Limb (tissue), 2 donors: ENCODE measurements around the gene TF.

Experiments used
- DNase-seq, 2 donors: peaks; one replicate each; pipeline ENCODE4 v3.0.0-alpha.2; 2016; ENCODE audit errors: extremely low spot score in 2 of 2

Gene TF

DNA sequence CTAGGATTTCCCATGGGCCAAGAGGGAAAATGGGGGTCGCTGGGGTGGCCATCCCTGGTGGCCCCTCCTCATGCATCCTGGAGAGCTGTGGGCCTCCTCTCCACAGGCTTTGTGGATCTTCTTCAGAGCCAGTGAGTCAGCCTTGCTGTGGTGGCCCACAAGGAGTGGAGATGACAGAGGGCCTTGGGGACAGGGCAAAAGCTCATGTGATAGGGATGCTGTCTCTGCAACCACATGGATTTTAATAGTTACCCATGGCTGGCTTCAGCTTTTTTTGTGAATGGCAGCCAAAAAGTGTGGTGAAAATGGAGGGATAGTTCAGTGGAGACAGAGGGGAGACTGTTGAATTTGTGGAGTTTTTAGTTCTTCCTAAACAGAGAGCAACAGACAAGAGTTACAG, 1.2 kb downstream of the TF start:
- no peak for DNase-seq

DNA sequence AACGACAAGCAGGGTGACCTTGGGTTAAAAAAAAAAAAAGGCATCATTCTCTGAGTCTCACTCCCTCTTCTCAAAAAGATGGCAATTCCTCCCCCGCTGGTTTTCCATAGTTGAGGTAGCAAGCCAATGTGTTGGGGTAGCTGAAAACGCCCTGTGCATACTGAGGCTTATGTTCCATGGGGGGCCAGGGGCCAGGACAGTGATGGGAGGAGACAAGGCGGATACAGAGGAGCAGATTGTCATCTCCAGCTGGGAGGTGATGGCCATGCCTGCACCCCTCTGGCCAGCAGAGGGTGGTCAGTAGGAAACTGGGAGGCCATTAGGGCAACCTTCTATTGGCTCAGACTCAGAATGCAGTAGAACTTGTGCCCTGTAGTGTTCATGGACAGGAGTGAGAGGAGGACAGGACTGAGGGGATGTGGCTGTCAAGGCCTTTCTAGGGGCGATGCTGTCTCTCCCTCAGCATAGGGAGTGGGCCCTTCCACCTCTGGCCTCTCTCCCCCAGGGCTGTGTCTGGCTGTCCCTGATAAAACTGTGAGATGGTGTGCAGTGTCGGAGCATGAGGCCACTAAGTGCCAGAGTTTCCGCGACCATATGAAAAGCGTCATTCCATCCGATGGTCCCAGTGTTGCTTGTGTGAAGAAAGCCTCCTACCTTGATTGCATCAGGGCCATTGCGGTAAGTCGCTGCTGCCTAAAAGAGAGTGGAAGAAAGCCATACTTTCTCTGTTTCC, 1.9 kb downstream of the TF start:
- no peak for DNase-seq

DNA sequence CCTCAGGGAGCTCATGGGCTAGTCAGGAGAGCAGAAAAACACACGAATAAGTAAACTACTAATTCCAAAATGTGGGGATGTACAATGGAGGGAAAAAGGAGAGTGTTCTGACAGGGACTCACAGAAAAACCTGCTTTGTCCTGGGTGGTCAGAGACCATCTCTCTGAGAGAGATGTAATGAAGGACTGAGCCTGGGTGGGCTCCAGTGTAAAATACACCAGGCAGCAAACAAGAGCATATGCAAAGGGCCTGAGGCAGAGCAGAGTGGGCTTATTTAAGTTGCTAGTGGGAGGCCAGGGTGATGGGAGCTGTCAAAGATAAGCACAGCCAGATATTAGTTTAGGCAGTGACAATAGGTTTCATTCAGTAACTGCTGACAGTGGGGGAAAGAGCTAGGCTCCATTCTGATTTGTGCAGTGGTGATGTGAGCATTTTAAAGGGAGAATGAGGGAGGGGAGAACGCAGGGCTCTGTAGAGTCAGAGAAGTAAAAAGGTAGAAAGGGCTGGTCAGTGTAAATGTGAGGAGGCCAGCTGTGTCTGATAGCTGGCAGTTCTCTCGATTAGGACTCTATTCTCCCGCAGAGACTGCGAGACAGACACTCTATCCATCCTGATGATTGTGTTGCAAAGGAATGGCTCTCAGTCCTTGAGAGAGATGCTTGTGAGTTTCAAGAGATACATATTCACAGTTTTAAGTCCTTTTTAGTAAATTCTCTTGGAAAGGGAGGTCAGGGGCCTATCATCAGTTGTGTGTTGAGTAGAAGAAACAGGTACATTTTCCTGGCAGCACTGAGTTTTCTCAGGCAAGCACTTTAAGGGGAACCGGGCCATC, 3.5 kb downstream of the TF start:
- DNase-seq, result no peak

DNA sequence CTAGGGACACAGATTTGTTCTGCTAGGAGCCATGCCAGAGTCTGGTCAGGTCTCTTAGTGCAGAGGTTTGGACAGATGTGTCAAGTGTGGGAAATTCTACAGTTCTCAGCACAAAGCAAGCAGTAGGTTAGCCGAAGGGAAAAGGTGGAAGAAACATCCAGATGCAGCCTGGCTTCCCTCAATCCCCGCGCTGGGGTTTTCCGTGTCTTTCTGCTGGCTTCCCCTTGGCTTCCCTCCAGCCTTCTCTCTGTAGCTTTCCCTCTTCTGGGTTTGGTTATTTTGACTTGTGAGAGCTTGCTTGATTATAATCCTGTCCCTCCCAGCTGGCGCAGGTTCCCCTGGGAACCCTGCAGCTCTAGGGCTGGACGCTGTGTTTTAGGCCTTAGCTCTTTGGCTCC, 4.1 kb downstream of the TF start:
- DNase-seq, result peak in 1 of 2 donors; percentile 26

DNA sequence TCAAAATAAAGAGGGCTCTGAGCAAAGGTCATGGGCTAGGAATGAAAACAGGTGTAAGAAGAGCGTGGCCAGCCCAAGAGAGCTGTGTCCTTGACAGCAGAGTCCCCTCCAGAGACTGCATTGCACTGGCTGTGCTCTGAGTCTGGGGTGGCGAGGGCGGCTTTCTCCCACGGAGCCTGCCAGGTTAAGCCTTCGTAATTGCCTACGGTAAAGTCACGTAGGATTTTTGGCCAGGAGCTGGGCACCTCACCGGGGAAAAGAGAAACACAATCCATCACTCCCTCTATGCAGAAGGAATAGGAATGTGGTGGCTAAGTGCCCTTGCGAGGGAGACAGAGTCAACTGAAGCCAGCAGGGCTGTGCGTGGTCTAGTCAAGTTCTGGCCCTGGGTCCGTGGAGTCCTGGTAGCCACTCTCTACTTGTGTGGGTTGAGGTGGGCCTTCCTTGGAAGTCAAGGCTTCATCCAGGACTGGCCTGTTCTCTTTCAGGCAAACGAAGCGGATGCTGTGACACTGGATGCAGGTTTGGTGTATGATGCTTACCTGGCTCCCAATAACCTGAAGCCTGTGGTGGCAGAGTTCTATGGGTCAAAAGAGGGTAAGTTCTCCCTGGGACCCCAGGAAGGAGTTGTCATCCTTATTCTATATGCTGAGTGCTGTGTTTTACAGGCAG, 7.0 kb downstream of the TF start:
- no peak for DNase-seq

DNA sequence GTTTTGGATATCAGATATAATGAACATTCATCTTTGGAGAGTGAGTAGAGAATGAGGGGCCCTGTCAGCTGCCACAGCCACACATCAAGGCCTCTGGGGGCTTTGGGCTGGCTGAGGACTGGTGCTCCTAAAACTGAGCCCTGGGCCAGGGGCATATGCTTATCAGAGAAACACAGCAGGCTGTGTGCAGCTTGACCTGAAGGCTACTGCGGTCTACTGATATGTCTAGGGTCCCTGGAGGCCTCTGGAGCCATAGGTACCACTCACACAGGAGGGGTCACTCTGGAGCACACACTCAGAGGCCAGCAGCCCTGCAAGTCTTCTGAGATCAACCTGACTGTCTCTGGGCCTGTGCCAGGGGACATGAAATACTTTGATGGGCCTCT, 7.6 kb downstream of the TF start:
- DNase-seq, result no peak

DNA sequence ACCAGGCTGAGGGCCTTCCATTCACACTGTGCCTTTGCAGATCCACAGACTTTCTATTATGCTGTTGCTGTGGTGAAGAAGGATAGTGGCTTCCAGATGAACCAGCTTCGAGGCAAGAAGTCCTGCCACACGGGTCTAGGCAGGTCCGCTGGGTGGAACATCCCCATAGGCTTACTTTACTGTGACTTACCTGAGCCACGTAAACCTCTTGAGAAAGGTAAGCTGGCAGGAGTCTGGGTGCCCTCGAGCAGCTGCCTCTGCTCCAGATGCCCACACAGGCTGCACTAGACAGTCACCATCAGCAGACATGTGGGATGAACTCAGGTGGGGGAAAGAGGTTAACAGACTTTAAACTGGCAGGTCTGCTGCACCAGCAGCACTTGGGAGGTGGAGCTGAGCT, 8.3 kb downstream of the TF start:
- DNase-seq, result no peak

DNA sequence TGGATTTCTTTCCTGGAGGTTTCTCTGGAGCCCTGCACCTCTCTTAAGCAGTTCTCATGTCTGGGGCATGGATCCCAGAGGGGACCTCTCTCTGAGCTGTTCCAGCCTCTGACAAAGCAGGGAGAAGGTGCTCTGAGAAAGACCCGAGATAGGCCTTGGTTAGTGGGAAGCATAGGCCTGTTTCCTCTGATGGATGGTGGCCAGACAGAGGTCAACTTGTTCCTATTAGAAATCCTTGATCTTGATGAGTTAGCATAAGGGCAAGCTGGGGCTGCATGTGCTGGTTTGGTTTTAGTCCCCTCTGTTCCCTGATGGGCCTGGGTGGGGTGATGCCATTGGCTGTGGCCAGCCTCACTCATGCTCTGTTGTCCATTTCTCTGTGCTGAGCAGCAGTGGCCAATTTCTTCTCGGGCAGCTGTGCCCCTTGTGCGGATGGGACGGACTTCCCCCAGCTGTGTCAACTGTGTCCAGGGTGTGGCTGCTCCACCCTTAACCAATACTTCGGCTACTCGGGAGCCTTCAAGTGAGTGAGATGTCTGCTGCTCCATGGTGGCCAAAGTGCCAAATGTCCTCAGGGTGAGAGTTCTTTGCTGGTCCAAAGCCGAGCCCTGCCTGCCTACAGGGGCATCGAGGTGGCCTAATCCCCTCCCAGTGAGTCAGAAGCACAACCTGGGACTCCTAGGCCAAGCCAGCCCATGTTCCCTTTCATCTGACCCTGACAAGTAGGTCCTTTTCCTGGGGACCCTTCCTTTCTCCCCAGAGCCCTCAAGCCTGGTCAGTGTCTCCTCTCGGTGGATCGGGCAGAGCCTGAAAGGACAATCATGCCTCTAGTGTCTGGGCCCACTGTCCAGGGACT, 9.0 kb downstream of the TF start:
- no peak for DNase-seq

DNA sequence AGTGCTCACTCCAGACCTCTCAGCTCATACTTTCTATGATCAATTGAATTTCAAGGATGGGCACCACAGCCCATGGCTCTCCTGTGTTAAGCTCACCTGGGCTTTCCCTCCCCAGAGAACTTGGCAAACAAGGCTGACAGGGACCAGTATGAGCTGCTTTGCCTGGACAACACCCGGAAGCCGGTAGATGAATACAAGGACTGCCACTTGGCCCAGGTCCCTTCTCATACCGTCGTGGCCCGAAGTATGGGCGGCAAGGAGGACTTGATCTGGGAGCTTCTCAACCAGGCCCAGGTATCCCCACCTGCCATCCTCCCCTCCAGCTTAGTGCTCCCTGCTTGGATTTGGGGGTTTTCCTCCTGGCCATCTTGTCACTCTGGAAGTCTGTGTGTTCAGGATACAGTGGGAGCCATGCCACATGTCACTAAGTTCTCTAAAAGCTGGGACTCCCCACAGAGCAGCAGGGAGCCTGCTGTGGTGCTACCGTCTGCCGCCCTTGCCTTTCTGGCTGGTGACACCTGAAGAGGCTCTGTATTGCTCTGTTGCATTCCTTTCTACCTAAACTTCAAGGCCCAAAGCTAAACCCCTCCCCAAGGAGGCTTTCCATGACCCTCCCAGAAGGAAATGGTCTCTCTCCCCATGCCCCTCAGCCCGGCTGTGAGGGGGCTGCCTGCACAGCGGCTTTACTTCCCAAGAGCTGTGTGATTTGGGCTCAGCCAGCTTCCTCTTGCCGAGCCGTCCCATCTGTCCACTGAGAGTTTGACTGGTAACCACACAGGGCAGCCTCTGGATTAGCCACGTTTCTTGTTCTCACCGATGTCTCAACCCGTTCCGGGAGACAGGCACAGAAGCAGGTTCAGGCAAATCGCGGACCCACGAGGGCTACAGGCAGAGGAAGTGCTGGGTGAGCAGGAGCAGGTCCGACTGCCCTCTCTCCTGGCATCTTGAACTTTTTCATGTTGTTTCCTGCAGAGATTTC, 10.8 kb downstream of the TF start:
- no peak for DNase-seq

DNA sequence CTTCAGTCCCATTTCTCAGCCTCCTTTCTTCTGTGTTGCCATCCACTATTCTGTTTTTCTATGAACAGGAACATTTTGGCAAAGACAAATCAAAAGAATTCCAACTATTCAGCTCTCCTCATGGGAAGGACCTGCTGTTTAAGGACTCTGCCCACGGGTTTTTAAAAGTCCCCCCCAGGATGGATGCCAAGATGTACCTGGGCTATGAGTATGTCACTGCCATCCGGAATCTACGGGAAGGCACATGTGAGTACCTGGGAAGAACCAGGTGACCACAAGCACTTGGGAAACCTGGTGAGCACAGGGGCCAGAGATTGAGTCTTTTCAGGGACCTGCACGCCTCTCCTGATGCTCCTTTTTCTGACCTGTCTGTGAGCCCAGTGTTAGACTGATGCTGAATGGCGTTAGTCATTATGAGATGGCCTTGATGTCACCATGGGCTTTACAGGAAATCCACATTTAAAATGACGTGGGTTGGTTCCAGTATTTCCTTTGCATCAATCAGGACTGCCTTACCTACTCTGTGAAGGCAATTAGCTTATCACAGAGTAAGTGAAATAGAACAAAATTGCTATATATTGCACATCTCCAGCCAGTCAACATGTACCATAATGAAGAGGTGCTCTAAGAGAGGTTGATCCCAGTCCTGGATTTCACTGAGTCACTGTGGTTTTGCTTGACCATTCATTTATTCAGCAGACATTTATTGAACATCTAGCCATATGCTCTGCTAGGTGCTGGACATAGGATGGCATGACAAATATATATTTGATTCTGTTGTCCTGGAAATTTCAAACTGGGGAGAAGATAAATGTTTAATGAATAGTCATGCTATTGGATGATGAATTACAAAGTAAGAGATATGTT, 11.7 kb downstream of the TF start:
- no peak for DNase-seq

DNA sequence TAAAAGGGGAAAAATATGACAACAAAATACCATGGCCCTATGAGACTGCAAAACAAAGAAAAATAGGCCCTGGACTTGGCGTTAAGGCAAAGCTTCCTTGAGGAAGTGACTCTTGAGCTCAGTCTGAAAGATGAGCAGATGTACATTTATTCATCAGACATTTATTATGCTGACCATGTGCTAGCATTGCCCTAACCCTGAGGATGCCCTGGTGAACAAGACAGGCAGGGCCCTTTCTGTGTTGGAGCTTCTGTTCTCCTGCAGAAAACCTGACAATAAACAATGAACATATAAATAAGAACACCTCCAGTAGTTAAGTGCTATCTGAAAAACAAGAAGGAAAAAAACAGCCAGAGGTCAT, 12.4 kb downstream of the TF start:
- no peak for DNase-seq

DNA sequence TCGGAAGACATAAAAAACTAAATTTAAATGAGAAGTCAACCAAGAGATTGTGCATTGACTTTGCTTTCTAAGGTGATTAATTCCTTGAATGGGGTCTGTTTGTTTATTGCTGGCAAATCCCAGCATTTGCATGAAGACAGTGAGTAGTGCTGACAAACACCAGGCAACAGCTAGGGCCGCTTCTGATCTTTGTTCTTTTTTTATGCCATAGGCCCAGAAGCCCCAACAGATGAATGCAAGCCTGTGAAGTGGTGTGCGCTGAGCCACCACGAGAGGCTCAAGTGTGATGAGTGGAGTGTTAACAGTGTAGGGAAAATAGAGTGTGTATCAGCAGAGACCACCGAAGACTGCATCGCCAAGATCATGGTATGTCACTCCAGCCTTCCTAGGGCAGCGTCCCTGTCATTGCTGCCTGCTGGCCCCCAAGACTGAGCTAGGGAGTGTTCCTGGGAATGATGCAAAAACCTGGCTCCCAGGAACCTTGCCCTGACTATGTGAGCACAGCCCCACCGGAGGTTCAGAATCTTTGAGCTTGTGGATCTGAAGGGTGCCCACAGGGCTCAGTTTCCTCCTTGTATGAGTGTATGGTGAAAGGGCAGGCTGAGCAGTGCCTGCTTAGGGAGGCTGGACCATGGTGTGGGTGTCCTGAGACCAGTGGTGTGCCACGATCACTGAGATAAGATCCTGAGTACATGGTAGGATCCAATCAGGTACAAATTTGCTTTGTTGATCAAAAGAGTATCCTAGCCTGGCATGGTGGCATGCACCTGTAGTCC, 13.0 kb downstream of the TF start:
- DNase-seq, result no peak

DNA sequence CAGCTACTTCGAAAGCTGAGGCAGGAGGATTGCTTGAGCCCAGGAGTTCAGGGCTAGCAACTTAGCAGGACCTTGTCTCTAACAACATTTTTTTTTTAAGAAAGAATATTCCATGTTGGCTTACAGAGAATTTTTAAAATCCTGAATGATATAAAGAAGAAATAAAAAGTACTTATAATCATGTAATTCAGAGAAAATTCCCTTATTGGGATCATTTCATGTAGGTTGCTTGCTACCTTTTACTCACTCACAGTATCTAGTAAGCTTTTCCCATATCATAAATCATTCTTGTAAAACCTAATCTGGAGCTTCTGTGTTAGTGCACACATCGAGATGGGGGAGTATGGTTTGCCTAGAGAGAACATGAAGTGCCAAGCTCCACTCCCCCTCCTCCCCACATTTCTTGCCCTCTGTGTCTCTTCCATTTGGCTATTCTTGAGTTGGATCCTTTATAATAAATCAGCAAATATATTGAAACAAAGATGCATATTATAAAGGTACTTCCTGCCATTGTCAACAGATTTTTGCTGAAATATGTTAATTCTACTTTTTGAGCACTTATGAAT, 13.6 kb downstream of the TF start:
- DNase-seq, result no peak

DNA sequence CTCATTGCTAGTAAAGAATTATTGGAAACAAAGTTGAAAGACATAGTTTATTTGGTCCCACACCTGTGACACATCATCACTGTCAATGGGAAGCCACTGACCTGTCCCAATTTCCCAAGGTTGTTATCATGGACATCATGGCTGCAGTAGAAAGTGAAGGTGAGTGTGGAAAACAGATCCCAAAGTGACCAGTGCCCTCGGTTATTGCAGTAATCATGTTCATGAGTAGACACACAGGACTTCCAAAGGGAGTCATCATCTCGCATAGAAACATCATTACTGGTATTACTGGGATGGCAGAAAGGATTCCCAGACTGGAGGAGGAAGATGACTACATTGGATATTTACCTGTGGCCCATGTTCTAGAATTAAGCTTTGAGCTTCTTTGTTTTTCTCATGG, 14.7 kb downstream of the TF start:
- DNase-seq, result no peak

DNA sequence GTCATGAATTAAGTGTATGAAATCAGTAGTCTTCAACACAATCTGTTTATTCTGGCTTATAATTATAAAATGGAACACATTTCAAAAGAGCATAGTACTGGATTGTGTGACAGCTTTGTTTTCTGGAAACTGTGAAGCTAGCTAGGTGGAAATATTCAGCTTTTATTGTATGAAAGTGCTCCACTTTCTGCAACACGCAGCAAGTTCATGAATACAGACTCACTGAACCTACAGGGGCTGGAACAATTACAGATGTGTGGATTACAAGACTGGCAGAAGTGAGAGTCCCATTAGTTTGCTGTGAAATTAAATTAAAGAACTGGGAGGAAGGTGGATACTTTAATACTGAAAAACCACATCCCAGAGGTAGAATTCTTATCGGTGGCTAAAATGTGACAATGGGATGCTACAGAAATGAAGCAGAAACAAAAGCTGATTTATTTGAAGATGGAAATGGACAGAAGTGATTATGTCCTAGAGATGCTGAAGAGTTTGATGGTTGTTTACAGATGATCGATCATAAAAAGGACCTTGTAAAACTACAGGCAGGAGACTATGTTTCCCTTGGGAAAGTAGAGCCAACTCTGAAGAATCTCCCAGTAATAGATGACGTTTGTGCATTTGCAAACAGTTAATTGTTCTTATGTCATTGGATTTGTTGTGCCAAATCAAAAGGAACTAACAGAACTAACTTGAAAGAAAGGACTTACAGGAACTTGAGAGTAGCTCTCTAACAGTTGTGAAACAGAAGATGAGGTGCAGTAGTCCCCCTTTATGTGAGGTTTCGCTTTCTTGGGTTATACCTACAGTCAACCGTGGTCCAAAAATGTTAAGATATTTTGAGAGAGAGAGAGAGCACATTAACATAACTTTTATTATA, 15.7 kb downstream of the TF start:
- DNase-seq, result no peak

DNA sequence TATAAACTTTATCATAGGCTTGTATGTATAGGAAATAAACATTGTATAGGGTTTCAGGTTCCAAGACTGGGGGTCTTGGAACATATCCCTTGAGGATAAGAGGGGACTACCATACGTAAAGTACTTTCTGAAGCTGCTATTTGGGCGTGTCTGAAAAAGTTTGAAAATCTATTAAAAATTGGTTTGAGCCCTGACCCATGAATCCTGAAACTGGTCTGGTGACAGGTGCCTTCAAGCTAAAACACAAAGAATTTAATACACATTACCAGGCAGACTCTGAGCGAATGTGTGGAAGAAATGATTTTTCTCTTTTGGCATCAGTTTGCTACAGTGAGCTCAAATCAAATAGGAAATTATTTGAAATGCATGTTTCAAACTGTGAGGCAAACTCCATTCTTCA, 16.3 kb downstream of the TF start:
- DNase-seq, result no peak
